Lung (tissue), 12 donors: ENCODE results near the gene ADPRHL1. TPM values are rescaled to one million over a fixed set of nuclear protein-coding genes. Genes with fewer than 3 reads are reported as not detected.
A peak's percentile ranks its signal among the peaks of the same experiment; 100 is the strongest.

Source experiments
- ATAC-seq: fragments of 200-7000 bp; cut with Tn5 transposase; one replicate; pipeline ENCODE4 v1.9.1; 2020; ENCODE audit warnings: moderate number of reproducible peaks; ENCODE audit not compliant: insufficient read depth, low FRiP score
- DNase-seq, 3 donors: peaks; one replicate each; pipeline ENCODE4 v3.0.0-alpha.2; 2013 to 2017
- H3K27ac ChIP-seq, 2 donors: one replicate each; pipeline ENCODE4 v1.5.1; 2013; ENCODE audit warnings: mild to moderate bottlenecking in 2 of 2, moderate library complexity in 2 of 2, control low read depth in 1 of 2, inconsistent platforms in 1 of 2, low read depth in 1 of 2, low read length in 1 of 2
- H3K27me3 ChIP-seq, 3 donors: one replicate each; pipeline ENCODE4 v1.5.1; 2013; ENCODE audit warnings: low read length in 2 of 3; ENCODE audit not compliant: control insufficient read depth in 3 of 3, insufficient read depth in 3 of 3
- H3K36me3 ChIP-seq, 4 donors: one replicate each; pipeline ENCODE4 v1.5.1; 2013; ENCODE audit warnings: low read length in 4 of 4, mild to moderate bottlenecking in 1 of 4, moderate library complexity in 1 of 4; ENCODE audit not compliant: control insufficient read depth in 4 of 4, insufficient read depth in 4 of 4
- H3K4me1 ChIP-seq, 5 donors: one replicate each; pipeline ENCODE4 v1.5.1; 2013; ENCODE audit warnings: low read length in 5 of 5, mild to moderate bottlenecking in 2 of 5, moderate library complexity in 1 of 5; ENCODE audit not compliant: control insufficient read depth in 5 of 5, insufficient read depth in 5 of 5
- H3K4me3 ChIP-seq: one replicate; pipeline ENCODE4 v1.5.1; 2013; ENCODE audit warnings: mild to moderate bottlenecking, control low read depth, moderate library complexity
- H3K9ac ChIP-seq, 2 donors: one replicate each; pipeline ENCODE4 v1.5.1; 2013; ENCODE audit warnings: low read length in 2 of 2, control low read depth in 1 of 2; ENCODE audit not compliant: insufficient read depth in 1 of 2
- H3K9me3 ChIP-seq, 4 donors: one replicate each; pipeline ENCODE4 v1.5.1; 2013; ENCODE audit warnings: low read length in 3 of 4, mild to moderate bottlenecking in 1 of 4, moderate library complexity in 1 of 4; ENCODE audit not compliant: control insufficient read depth in 4 of 4, insufficient read depth in 3 of 4
- WGBS, 2 donors: extraction: QIAGEN DNeasy Blood & Tissue Kit; methylation state at CpG; one replicate each; pipeline ENCODE4 v1.1.7; 2013; 5-methylcytosine and 5-hydroxymethylcytosine counted together
- polyA plus RNA-seq, 2 donors: library from polyadenylated mRNA; stranded (reverse); fragments of 200-250 nt; gene quantifications; one replicate each; pipeline ENCODE4 v1.2.1, GENCODE V29; 2013
- total RNA-seq, 2 donors: library from RNA; depleted of rRNA in 1 of 2; stranded (reverse); fragments of >200 nt in 1 of 2; gene quantifications; one replicate each; pipeline ENCODE4 v1.2.1, GENCODE V29; 2014 to 2021
- TF ChIP-seq, protein P1 (sequence below): IDR thresholded peaks from 2 replicates; pipeline ENCODE4 v1.5.1; 2012; ENCODE audit warnings: mild to moderate bottlenecking; ENCODE audit errors: control extremely low read depth, extremely low read depth
- donor health status: control.
- donor health status: control.
- donor health status: Bipolar disorder and iron deficiency.
- donor health status: healthy.
- donor health status: DM: yes; HTN: yes; CAD: no.

The ADPRHL1 gene
- total and polyA plus RNA-seq, 4 donors: 0.83 to 4.9 (median 1.3) TPM

DNA sequence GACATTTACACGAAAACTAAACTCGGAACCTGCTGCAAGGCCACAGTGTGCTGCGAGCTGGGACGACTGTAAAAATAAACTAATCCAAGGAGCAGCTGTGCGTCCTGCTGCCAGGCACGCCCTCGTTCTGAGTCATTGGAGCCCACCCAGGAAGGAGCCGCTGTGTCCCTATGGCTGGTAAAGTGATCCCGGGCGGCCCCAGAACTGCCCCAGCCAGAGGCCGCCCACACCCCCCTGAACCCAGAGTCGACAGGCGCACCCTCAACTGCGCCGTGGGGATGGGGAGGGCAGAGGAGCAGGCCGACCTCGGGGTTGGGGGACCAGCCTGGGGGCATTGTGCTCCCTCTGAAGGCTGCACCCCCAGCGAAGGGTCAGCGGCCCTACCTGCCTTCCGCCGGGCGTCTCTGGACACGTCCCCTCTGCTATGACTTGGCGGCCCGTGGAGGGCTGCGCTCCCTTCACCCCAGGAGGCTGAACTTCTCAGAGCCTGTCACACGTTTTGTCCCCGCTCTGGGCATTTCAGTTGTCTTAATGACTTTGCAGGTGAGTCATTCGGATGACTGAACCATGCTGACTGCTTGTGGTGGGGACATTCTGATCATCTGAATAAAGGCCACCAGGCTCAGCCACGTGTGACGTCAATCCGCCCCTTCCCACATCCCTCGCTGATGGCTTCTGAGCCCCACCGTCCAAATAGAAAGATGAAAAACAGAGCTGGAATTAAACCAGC, 42.7 kb downstream of the ADPRHL1 start:
- H3K36me3 ChIP-seq: no peaks in the 10 kb centered on the region
- DNase-seq (peak; percentile 77 to 81 (median 80)), ATAC-seq (no peak)
- H3K4me1 ChIP-seq: peaks cover 0 to 37% (median 6%) of the 10 kb centered on the region in 5 donors
- 71 to 83% methylated on average over 34 of the region's 34 CpGs for WGBS, 2 donors
- H3K4me3 ChIP-seq: no peak overlapping the region
- H3K9ac ChIP-seq: no peak overlapping the region
- H3K27me3 ChIP-seq: no peaks in the 10 kb centered on the region
- no peaks in the 10 kb centered on the region for H3K9me3 ChIP-seq
- H3K27ac ChIP-seq: peak overlapping the region in 1 of 2 donors; percentile 97
- TF ChIP-seq, protein P1, sequence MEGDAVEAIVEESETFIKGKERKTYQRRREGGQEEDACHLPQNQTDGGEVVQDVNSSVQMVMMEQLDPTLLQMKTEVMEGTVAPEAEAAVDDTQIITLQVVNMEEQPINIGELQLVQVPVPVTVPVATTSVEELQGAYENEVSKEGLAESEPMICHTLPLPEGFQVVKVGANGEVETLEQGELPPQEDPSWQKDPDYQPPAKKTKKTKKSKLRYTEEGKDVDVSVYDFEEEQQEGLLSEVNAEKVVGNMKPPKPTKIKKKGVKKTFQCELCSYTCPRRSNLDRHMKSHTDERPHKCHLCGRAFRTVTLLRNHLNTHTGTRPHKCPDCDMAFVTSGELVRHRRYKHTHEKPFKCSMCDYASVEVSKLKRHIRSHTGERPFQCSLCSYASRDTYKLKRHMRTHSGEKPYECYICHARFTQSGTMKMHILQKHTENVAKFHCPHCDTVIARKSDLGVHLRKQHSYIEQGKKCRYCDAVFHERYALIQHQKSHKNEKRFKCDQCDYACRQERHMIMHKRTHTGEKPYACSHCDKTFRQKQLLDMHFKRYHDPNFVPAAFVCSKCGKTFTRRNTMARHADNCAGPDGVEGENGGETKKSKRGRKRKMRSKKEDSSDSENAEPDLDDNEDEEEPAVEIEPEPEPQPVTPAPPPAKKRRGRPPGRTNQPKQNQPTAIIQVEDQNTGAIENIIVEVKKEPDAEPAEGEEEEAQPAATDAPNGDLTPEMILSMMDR: no peak

GRCh38 chr13:113408562-113408961, 44.7 kb downstream of the ADPRHL1 start:
- Histone ChIP-seq H3K9me3 (no peaks in the 10 kb centered on the region), H3K27ac (peak overlapping the region in 1 of 2 donors; percentile 81), H3K4me3 (no peak overlapping the region), H3K4me1 (peaks cover 0 to 43% (median 6%) of the 10 kb centered on the region in 5 donors), H3K9ac (no peak overlapping the region), H3K36me3 (no peaks in the 10 kb centered on the region), H3K27me3 (no peaks in the 10 kb centered on the region)
- ATAC-seq (no peak), DNase-seq (no peak)
- WGBS, 2 donors: 84 to 90% methylated on average over 3 of the region's 3 CpGs
- TF ChIP-seq, protein P1: no peak

DNA sequence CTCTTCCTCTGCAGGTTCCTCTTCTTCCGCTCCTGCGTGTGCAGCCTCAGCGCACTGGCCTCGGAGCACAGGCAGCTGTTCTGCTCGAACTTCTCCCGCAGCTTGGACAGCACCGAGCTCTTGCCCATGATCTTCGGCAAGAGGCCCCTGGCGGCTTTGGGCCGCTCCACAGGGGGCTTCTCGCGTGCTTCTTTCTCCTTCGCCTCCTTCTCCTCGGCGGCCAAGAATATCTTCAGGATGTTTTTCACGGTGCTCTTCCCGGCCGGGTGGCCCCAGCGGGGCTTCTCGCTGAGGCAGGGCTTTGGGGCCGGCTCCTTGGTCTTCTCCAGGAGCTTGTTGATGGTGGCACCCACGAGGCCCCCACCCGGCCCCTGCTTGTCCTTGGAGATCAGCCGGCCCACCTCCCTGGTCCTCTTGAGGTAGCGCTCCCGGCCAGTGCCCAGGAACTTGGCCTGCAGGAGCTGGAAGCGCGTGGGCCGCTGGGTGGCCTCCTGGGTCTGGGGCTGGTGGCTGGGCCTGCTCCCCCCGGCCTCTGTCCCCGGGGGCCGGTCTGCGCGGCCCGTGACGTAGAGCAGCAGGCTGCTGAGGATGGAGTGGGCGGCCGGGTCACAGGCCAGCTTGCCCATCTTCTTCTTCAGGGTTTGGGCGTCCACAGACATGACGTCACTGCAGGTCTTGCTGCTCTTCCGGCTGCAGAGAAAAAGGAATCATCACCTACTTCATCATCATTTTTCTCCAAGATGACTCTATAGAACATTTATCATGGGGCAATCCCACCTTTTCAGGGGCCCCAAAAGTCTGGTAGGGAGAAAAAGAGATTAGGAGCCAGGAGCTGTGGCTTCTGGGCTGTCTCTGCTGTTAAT, 45.5 kb downstream of the ADPRHL1 start:
- WGBS, 2 donors: 82 to 88% methylated on average over 40 to 41 of the region's 41 CpGs
- Histone ChIP-seq H3K9ac (no peak overlapping the region), H3K27ac (peak overlapping the region in 1 of 2 donors; percentile 81), H3K36me3 (no peaks in the 10 kb centered on the region), H3K4me1 (peaks cover 0 to 51% (median 6%) of the 10 kb centered on the region in 5 donors), H3K4me3 (no peak overlapping the region), H3K27me3 (no peaks in the 10 kb centered on the region), H3K9me3 (no peaks in the 10 kb centered on the region)
- DNase-seq (no peak), ATAC-seq (no peak)
- TF ChIP-seq, protein P1: no peak
